ENCODE data around the gene LTC4S.

Gene LTC4S

GRCh38 chr5:179812135-179812825 lies 18.5 kb downstream of the LTC4S start:
- no peak for DNase-seq (ENCODE audit: low read depth)

DNA sequence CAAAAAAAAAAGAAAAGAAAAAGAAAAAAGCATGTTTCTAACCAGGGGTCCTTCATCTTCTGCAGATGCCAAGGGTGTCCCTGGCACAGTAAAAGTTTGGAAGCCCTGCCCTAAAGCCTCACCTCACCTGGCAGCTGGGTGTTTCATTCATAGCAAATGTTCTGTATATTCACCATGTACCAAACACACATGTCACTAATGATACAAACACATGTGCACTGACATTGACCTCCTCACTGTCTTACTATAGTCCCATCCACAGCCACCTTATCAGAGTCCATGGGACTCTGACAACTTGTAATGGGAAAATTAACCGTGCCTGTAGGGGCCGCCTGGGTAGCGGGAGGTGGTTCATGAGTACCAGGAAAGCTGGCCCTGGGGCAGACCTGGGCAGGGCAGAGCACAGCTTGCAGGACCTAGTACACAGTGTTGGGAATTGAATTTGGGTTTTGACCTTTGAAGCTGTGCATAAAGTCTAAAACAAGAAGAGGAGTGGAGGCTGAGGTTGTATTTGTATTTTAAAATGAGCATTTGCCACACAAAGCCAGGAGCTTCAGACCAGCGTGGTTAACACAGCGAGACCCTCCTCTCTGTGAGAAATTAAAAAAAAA lies 19.3 kb downstream of the LTC4S start:
- no peak for DNase-seq (ENCODE audit: low read depth)

GRCh38 chr5:179814090-179814489 lies 20.3 kb downstream of the LTC4S start:
- no peak for DNase-seq (ENCODE audit: low read depth)

- no peak for DNase-seq (ENCODE audit: low read depth)
These were observed 21.9 kb downstream of the LTC4S start for GRCh38 chr5:179815491-179816249.

DNA sequence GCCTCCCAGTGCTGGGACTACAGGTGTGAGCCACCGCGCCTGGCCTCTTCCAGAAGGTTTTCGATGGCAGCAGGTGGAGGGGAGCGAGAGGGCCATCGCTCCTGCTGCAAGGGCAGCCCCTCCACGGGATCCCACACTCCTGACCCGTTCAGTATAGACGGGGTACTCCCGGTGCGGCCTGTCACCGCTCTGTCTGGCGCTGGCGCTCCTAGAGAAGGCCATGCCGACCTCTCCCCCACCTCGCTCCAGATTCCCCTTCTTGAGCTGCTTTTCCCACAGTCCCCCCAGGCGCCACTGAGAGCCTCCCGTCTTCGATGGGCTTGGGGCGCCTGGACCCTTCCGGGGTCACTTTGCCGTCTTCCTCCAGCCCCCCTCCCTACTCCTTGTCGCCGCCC lies 22.6 kb downstream of the LTC4S start:
- DNase-seq (ENCODE audit: low read depth) = no peak

- no peak for DNase-seq (ENCODE audit: low read depth)
These were observed 23.1 kb downstream of the LTC4S start for GRCh38 chr5:179816796-179817469.

DNA sequence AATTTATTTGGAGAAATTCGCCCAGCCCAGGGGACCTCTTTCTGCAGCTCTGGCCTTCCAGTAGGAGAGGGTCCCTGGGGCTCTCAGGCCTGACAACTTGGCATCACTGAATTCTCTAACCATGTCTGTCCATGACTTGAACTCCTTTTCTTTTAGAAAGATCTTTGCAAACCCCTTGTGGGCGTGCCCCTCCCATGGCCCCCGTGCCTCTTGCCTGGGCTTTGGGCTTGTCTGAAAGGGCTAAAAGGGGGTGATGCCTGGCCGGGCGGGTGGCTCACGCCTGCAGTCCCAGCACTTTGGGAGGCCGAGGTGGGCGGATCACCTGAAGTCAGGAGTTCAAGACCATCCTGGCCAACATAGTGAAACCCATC lies 23.7 kb downstream of the LTC4S start:
- no peak for DNase-seq (ENCODE audit: low read depth)

DNA sequence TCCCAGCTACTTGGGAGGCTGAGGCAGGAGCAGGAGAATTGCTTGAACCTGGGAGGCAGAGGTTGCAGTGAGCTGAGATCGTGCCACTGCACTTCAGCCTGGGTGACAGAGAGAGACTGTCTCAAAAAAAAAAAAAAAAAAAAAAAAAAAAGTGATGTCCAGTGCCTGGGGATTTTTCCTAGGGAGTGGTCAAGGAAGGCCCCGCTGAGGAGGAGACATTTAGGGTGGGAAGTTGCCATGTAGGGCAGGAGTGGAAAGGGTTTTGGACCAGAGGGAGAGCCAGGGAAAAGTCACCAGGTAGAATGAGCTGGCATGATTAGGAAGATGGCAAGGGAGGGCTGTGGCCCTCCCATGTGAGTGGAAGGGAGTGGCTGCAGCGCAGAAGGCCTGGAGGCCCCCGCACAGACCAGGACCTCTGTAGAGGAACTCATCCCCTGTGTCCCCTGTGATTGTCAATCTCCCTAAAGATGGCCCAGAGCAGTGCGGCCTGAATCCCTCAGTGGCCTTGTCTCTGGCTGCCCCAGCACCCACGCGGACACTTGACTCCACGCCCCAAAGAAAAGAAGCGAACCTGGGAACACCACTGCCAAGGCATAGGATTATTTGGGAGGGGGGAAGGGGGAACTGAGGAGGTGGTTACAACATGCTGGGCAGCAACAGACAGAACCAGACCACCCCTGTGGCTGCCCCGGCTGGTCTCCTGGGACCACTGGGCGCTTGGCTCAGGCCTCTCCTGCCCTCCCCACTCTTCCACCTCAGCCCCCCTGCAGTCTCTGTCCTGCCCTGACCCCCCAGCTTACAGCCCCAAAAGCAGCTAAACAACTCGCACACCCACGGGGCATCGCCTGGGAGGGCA lies 24.3 kb downstream of the LTC4S start:
- no peak for DNase-seq (ENCODE audit: low read depth)

GRCh38 chr5:179818746-179819295 lies 25.0 kb downstream of the LTC4S start:
- peak; percentile 93 for DNase-seq (ENCODE audit: low read depth)

GRCh38 chr5:179819296-179820126 lies 25.7 kb downstream of the LTC4S start:
- DNase-seq (ENCODE audit: low read depth) = peak; percentile 73

- no peak for DNase-seq (ENCODE audit: low read depth)
These were observed 26.3 kb downstream of the LTC4S start for GRCh38 chr5:179820127-179820482.

DNA sequence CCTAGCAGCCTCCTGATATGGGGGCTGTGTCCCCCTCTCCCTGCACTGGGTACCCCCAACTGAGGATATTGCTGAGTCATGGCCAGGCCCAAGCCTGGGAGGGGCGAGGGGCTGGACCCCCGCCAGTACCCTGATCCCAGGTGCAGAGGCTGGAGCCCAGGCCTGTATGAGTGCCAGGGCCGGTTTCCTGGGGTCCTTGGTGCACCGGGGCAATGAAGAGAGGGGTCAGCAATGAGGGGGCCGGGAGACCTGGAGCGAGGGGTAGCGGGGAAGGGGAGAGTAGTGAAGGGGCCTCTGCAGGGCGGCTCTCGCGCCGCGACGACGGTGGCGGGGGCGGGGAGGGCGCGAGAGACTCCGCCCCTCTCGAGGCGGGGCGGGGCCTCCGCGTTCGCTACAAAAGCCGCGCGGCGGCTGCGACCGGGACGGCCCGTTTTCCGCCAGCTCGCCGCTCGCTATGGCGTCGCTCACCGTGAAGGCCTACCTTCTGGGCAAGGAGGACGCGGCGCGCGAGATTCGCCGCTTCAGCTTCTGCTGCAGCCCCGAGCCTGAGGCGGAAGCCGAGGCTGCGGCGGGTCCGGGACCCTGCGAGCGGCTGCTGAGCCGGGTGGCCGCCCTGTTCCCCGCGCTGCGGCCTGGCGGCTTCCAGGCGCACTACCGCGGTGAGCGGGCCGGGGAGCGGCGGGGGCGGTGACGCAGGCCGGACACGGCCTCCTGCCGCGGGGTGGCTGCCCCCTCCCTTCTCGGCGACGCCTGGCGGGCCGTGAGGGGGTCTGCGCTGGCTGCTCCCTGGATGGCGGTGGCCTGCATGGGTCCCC lies 26.9 kb downstream of the LTC4S start, which contains the start of gene SQSTM1:
Gene SQSTM1, plus strand, starts transcription at position 423 of the 815 bp plus-strand sequence. Its CDS starts 32 bp downstream, at position 455.
- peak; percentile 67 for DNase-seq (ENCODE audit: low read depth)

DNA sequence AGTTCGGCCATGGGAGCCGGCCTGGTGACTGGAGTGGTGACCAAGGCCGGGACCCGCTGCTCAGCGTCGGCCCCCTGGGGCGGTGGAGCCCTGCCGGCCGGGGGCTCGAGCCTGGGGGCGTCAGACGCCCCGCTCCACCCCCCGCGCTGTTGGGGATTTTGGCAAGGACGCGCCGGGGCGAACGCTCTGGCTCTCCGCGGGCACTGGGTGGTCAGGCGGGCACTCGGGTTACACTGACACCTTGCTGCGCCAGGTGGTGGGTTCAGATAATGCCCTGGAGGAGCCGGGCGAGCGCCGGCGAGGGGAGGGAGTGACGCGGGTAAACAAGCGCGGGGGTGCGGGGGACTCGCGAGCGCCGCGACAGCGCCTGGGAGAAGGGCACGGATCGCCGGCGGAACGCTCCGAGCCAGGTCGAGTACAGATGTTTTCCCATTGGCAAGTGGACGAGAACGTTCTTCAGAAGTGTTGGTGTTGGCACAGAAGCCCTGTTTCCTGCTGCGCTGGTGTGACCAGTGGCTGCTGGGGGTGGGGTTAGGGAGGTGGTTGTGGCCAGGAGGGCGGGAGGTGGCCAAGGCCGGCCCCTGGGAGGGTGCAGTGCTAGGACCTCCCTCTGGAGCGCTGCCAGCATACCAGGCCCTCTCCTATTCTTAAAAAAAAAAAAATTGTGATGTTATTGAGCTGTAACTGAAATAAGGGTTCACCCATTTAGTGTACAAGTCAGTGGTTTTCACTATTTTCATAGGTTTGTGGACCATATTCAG lies 27.7 kb downstream of the LTC4S start:
- DNase-seq (ENCODE audit: low read depth) = peak; percentile 88

GRCh38 chr5:179822059-179822432 lies 28.3 kb downstream of the LTC4S start:
- DNase-seq (ENCODE audit: low read depth) = no peak

- no peak for DNase-seq (ENCODE audit: low read depth)
These were observed 28.7 kb downstream of the LTC4S start for GRCh38 chr5:179822444-179822990.

GRCh38 chr5:179823937-179824744 lies 30.4 kb downstream of the LTC4S start:
- DNase-seq (ENCODE audit: low read depth) = no peak

- DNase-seq (ENCODE audit: low read depth) = no peak
These were observed 30.9 kb downstream of the LTC4S start for GRCh38 chr5:179824745-179825112.

Data from amniotic epithelial cell (primary cell).